ENCODE measurements around the gene SMAD2. TPM values are rescaled to one million over a fixed set of nuclear protein-coding genes. Genes with fewer than 3 reads are reported as not detected.
"Not testable (repeated sequence)": the region's sequence is repeated elsewhere in the genome, so short reads cannot be mapped to it uniquely, and the experiment has no call there.

Gene SMAD2
- total RNA-seq: 30.2 TPM

- DNase-seq (ENCODE audit: low spot score) (peak; percentile 87), ATAC-seq (peak; percentile 82)
Observed at GRCh38 chr18:47930199-47930930, at the start of gene SMAD2. TSS of gene SMAD2 (minus strand) at chr18:47930659. CDS start at chr18:47896756, 33,903 bp downstream.

GRCh38 chr18:47979611-47980200 is 49.2 kb upstream of the SMAD2 start:
- no peak for DNase-seq (ENCODE audit: low spot score)

DNA sequence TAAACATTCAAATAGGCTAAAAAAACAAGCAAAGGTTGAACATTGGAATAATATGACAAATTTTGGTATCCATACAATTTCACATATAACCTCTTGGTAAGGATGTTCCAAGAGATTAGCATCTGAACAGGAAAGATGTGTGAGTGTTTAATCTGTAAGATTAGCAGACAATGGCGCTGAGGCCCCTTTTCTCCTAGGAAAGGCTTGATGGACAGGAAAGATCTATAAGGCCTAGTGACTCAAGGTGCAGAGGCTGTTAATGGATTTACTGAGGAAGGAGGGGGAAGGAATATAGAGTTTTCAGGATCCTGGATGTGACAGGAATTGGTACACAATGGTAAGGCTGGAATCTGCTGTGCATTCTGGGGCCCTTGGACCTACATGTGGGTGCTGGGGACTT is 48.1 kb upstream of the SMAD2 start:
- DNase-seq (ENCODE audit: low spot score): no peak
- ATAC-seq: no peak

More at GRCh38 chr18:47979611-47980200, 49.2 kb upstream of the SMAD2 start:
- no peak for ATAC-seq

DNA sequence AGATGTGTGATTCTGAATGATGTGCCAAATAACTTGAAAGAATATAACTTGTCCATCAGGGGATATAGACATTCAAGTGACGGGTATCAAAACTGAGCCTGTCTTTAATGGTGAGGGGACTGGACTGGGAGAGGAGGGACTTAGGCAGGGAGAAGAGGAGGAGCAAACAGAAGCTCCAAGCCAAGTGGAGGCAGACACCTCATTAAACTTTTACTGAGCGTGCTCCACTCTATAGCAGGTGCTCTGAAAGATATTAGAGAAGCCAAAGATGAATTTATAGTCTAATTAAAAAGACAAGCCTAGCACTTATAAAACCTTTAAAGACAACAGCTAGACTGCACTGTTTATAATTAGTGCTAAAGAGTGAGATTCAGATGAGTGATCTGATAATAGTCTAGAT is 47.7 kb upstream of the SMAD2 start:
- no peak for DNase-seq (ENCODE audit: low spot score)
- no peak for ATAC-seq

DNA sequence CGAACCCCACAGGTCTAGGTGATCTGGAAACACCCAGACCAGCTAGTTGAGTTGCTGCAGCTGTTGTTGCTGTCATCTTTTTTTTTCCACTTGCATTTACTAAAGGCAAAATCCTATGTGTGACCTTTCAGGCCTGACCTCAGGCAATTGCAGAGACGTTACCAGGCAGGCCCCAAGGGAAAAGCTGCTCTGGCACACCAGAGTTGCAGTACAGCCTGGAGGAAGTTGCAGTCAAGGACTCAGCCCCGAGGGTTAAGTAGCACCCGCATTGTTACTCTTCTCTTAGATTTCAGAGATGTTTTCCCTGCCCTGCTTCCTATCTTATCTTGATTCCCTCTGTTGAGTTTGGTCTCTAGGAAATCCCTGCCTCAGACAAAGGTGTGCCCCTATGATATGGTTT is 45.2 kb upstream of the SMAD2 start:
- DNase-seq (ENCODE audit: low spot score): no peak

GRCh38 chr18:47975105-47975504 is 44.6 kb upstream of the SMAD2 start:
- DNase-seq (ENCODE audit: low spot score) (no peak), ATAC-seq (no peak)

More for the DNA sequence above, 45.2 kb upstream of the SMAD2 start:
- no peak for ATAC-seq

DNA sequence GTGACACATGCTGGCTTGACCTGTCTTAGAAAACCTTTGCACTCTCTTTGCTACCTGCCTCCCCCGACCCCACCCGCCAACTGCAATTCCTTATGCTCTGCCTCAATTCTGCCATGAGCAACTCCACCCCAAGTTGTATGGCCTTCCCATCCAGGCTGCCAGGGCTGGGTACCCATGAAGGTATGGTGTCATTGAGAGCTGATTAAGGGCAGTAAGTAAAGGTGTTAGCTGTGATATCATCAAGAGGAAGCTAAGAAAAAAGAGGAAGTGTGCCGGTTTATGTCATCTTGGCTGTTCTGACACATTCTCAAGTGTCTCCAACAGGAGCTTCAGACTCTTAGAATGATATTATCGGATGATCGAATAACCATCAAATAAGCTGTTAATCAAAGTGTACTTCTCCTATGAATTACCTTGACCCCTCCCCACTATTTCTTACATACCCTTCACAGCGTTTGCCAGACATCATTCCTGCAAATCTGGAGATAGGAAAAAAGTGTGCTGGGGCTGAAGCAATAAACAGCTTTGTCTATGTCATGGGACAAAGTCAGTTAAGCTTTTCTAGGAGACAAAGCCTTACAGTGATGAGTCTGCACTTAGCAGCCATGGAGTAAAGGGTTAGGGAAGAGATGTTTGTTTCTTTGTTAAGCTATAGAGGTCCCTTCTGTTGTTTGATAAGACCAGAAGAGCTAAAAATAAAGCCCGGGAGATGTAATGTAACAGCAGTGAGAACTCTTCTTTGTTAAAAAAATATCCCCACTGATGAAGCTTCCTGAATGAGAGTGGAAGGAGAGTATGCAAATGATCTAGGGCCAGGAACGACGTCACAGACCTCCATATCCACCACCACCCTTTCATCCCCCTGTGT is 40.4 kb upstream of the SMAD2 start:
- ATAC-seq (no peak), DNase-seq (ENCODE audit: low spot score) (no peak)

DNA sequence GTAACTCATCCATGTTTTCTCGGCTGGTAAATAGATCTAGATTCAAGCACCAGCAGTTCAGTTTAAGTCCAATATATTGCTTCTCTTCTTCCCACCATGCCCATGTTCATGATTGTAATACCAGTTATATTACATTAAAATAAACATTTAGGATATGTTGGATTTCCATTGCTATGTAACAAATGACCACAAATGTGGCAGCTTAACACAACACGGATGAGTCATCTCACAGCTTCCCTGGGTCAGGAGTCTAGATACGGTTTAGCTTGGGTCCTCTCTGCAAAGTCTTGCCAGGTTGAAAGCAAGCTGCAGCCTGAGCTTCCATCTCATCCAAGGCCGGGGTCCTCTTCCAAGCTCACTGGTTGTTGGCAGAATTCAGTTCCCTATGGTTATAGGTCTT is 39.4 kb upstream of the SMAD2 start:
- DNase-seq (ENCODE audit: low spot score) (no peak), ATAC-seq (no peak)

DNA sequence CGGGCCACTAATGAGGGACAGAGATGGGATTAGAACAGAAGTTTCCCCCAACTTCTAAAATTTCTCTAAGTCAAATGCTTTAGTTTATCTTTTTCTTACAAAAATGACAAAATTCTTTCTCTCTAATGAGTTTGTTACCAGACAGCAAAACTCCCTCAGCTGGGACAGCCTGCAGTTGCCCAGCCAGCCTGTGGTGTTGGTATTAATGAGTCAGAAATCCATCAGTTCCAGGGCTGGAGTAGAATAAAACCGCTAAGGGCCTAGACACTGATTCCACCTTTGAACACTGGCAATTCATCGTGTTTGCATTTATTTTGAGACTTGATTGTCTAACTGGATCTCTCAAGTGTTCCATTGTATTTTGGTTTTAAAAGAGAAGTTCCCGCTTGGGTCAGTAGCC is 38.3 kb upstream of the SMAD2 start:
- DNase-seq (ENCODE audit: low spot score) (no peak), ATAC-seq (no peak)

DNA sequence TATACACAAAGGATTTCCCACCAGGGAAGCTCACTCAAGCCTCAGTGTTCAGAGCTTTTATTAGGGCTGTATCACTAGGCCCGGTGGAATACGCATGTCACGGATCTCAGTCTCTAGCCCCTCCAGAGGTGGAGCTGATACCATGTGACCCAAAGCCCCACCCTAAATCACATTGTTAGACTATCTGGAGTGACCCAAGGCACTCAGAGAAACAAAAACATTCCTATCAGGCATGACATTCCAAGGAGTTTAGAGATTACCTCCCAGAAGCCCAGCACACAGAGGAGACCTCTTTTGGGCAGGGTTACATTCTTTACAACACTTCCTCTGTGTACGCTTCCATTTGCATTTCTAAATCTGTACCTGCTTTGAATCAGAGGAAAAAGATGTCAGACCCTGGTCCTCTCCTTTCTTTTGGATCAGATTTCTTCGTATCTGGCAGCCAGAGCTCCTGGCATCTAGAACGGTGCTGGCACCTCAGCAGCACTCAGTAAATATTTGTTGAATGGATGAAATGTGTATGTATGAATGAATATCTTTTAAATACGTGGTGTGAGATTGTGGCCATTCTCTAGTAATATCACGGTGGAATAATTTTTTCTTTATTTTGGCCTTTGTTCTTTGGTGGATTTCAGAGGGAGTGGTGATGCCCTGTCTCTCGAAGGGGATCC is 37.7 kb upstream of the SMAD2 start:
- no peak for DNase-seq (ENCODE audit: low spot score)
- no peak for ATAC-seq

DNA sequence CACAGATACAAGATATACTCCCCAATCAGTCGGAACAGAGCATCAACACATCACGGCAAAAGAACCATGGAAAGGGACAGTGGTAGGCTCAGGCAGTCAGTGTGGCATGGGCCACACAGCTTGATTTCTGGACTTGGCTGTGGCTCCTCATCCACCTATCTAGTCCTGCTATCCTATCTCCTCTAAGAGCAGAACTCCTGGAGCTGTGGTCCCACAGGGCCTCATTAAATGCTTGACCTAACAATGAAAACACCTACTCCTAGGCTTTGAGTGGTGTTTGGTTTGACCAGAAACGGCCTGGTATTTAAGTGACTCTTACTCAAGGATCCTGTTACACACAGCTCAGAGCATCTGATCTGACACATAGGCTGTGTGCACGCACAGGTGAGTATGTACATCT is 33.6 kb upstream of the SMAD2 start:
- no peak for ATAC-seq
- no peak for DNase-seq (ENCODE audit: low spot score)

- ATAC-seq: not testable (repeated sequence)
Observed at GRCh38 chr18:47961003-47961402, 30.5 kb upstream of the SMAD2 start.

GRCh38 chr18:47953471-47953931 is 23.0 kb upstream of the SMAD2 start:
- ATAC-seq: peak; percentile 37
- no peak for DNase-seq (ENCODE audit: low spot score)

More at GRCh38 chr18:47961003-47961402, 30.5 kb upstream of the SMAD2 start:
- not testable (repeated sequence) for DNase-seq (ENCODE audit: low spot score)

DNA sequence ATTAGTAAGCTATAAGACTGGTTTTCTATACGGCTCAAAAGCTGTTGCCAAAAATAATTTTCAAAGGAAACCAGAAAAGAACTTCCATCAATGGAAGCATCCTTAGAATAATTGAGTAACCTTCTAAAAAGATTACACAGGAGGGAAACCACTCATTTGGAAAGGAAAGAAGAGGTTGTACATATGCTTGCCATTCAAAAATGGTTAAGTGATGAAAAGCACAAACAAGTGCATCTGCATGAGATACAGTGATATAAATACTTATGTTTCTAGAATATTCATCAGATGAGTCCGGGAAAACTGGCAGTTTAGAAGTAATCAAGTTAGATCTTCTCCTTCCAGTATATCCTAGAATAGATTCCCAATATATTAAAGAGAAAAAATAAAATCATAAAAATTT is 20.1 kb upstream of the SMAD2 start:
- no peak for DNase-seq (ENCODE audit: low spot score)
- ATAC-seq: no peak

DNA sequence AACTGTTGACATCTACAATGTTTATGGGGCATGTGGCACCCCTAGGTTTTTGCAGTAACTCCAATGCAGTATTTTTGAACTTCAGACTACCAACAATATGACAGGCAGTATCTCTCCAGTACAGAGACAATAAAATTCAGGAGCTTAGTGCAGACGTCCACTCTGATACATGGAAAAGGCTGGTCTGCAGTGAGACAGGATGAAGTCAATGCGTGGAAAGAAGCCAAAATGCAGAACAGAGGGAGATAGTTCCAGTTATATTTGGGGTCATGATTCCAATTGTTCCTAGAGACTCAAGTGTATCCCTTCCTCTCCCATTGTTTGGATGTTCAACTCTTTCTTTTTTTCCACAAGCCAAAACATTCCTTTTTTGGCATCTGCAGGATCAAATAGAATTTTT is 18.7 kb upstream of the SMAD2 start:
- ATAC-seq: no peak
- no peak for DNase-seq (ENCODE audit: low spot score)

- ATAC-seq: no peak
- no peak for DNase-seq (ENCODE audit: low spot score)
Observed at GRCh38 chr18:47946889-47947288, 16.4 kb upstream of the SMAD2 start.

DNA sequence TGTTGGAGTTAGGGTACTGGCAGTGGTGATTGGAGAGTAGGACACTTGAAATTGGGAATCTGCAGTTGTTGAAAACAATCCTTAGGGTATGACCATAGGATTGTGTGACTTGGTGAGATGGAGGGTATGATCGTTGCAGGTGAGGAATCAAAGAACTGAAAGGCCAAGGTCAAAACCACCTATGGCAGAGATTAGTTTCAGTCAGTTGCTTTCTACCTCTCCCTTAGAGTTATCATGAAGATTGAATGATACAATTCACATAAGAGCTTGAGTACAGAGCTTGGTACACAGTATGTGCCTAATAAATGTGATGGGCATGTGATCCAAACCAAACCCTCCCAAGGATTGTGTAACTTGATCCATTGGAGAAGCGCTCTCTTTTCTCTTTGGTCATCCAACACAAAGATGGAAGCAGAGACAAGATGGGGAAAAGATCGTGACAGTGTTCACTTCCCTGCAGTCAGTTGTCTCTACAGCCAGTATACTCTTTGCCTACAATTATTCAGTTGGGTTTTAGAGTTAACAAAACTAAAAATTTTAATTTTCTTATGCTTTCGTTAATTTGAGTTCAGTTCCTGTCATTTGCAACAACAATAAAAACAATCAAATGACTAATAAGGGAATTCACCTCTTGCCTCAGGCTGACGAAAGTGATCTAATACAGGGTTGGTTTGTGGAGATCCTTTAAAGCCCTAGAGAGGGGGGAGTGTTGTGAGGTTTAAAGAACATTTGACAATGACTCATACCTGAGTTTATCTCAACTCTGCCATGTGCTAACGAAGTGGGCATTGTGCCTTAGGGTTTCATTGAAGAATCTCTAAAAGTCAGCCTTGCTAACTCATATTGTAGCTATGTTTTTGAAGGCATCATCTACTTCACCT is 14.8 kb upstream of the SMAD2 start:
- DNase-seq (ENCODE audit: low spot score) (no peak), ATAC-seq (no peak)

- no peak for ATAC-seq
- DNase-seq (ENCODE audit: low spot score): no peak
Observed at GRCh38 chr18:47936952-47937351, 6.5 kb upstream of the SMAD2 start.

DNA sequence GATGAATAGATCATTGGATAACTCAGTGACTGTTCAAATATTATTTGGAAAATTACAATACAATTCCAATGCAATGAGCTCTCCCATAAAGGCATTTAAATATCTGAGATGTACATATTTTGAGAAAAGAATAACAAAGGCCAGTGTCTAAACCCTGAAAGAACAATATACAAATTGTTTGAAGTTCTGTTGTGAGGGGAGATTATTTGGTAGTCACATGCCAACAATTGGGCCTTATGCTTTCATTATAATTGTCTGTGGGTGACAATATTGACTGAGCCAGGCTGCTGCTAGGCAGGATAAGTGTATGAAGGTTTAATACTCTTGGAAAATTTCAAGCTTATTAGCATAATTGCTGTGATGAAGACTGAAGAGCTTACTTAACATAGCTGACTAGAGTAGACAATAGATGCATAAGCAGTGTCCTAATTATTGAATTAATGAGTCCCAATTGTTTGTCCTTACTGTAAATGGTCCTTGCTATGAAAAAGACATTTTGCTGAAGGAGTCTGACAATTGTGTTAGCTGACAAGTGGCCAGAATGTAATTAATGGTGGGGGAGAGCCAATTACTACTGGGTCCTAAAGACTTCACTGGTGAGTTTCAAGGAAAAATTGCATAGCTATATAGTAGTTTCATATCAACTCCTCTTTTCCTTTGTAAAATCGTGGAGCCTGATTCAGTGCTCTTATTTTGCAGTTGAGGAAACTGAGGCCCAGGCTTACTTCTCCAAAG is 5.0 kb upstream of the SMAD2 start:
- DNase-seq (ENCODE audit: low spot score) (no peak), ATAC-seq (no peak)

All from left lobe of liver (tissue), 2 donors.